ENCODE results near the gene PIGK.

DNA sequence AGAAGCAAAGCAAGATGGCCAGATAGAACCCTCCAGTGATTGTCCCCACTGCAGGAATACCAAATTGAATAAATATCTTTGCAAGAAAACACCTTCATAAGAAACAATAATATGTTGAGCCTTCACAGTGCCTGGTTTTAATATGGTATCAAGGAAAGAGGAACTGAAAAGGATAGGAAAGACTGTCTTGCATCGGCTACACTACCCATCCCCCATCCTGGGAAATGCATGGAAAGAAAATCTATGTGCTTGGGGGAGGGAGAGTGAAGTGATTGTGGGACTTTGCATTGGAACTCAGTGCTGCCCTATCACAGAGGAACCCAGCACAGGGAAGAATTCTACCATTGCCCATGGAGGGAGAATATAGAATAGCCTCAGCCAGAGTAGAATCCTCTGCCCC is 34.0 kb upstream of the PIGK start:
- TF ChIP-seq POLR2A (IDR thresholded peaks at IDR 0.05; ENCODE audit: low read depth, low read length) (no peak), POLR2AphosphoS5 (IDR thresholded peaks at IDR 0.05; ENCODE audit: low read depth, low read length) (no peak)

All from GM12891 (cell line).